HepG2 (cell line): ENCODE results near the gene CARD16.

Source experiments
- EZH2 ChIP-seq: conservative IDR thresholded peaks from 2 replicates; pipeline ENCODE4 v1.6.1; 2012; ENCODE audit warnings: mild to moderate bottlenecking, low read depth, low read length, moderate library complexity
- NFE2L2 ChIP-seq: fragments of 150-350 bp; IDR thresholded peaks from 2 replicates; pipeline ENCODE4 v1.6.1; 2014; ENCODE audit warnings: low read length
- RAD21 ChIP-seq: fragments of 450-650 bp; formaldehyde crosslinking; IDR thresholded peaks from 2 replicates; pipeline ENCODE4 v1.5.0; 2020; ENCODE audit warnings: mild to moderate bottlenecking
- RBAK ChIP-seq: sonication (generic); formaldehyde crosslinking; IDR thresholded peaks from 2 replicates; pipeline ENCODE4 v1.5.1; 2020; ENCODE audit warnings: mild to moderate bottlenecking, missing genetic modification reagents
- RNF2 ChIP-seq: fragments of 450-650 bp; conservative IDR thresholded peaks from 2 replicates; pipeline ENCODE4 v1.6.1; 2016; ENCODE audit warnings: low read depth
- SAFB2 ChIP-seq: sonication (generic); formaldehyde crosslinking; IDR thresholded peaks from 2 replicates; pipeline ENCODE4 v1.5.1; 2020; ENCODE audit warnings: missing genetic modification reagents, low read depth, mild to moderate bottlenecking, borderline replicate concordance
- ZBTB38 ChIP-seq: sonication (generic); formaldehyde crosslinking; IDR thresholded peaks from 2 replicates; pipeline ENCODE4 v1.5.1; 2020; ENCODE audit warnings: mild to moderate bottlenecking, missing genetic modification reagents
- TF ChIP-seq, protein P1 (sequence below): sonication (generic); formaldehyde crosslinking; IDR thresholded peaks from 2 replicates; pipeline ENCODE4 v1.4.0; 2020; ENCODE audit warnings: low read depth, missing genetic modification reagents
- TF ChIP-seq, protein P2 (sequence below): sonication (generic); formaldehyde crosslinking; IDR thresholded peaks from 2 replicates; pipeline ENCODE4 v1.5.0; 2020; ENCODE audit warnings: missing genetic modification reagents, mild to moderate bottlenecking, borderline replicate concordance
- TF ChIP-seq, protein P3 (sequence below): sonication (generic); formaldehyde crosslinking; IDR thresholded peaks from 2 replicates; pipeline ENCODE4 v1.4.0; 2020; ENCODE audit warnings: missing genetic modification reagents
- TF ChIP-seq, protein P4 (sequence below): sonication (generic); formaldehyde crosslinking; IDR thresholded peaks from 2 replicates; pipeline ENCODE4 v1.8.0; 2022; ENCODE audit warnings: mild to moderate bottlenecking, missing genetic modification reagents, moderate library complexity

DNA sequence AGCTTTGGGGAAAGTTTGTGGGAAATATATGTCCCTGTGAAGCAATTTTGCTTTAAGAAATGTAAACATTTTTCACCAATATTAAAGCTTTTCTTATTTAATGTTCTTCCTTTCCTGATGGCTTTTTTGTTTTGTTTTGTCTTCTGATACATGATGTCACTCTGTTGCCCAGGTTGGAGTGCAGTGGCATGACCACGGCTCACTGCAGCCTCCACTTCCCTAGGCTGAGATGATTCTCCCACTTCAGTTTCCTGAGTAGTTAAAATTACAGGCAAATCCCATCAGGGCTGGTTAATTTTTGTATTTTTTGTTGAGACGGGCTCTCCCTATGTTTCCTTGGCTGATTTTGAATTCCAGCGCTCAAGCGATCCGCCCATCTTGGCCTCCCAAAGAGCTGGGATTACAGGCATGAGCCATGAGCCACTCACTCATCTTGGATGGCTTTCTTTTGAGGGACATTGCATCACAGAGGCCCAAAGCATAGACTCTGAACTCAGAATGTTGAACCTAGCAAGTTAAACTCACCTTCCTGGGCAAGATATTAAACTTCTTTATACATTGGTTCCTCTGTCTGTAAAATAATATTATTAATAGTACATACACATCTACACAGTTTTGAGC lies 651 bp upstream of the CARD16 start:
- TF ChIP-seq, protein P1, sequence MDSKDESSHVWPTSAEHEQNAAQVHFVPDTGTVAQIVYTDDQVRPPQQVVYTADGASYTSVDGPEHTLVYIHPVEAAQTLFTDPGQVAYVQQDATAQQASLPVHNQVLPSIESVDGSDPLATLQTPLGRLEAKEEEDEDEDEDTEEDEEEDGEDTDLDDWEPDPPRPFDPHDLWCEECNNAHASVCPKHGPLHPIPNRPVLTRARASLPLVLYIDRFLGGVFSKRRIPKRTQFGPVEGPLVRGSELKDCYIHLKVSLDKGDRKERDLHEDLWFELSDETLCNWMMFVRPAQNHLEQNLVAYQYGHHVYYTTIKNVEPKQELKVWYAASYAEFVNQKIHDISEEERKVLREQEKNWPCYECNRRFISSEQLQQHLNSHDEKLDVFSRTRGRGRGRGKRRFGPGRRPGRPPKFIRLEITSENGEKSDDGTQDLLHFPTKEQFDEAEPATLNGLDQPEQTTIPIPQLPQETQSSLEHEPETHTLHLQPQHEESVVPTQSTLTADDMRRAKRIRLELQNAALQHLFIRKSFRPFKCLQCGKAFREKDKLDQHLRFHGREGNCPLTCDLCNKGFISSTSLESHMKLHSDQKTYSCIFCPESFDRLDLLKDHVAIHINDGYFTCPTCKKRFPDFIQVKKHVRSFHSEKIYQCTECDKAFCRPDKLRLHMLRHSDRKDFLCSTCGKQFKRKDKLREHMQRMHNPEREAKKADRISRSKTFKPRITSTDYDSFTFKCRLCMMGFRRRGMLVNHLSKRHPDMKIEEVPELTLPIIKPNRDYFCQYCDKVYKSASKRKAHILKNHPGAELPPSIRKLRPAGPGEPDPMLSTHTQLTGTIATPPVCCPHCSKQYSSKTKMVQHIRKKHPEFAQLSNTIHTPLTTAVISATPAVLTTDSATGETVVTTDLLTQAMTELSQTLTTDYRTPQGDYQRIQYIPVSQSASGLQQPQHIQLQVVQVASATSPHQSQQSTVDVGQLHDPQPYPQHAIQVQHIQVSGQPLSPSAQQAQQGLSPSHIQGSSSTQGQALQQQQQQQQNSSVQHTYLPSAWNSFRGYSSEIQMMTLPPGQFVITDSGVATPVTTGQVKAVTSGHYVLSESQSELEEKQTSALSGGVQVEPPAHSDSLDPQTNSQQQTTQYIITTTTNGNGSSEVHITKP (CRISPR knock-in tag): no peak
- TF ChIP-seq RAD21 (CRISPR knock-in tag) (no peak), SAFB2 (CRISPR knock-in tag) (no peak), NFE2L2 (no peak), ZBTB38 (CRISPR knock-in tag) (no peak), RNF2 (no peak), EZH2 (no peak), RBAK (no peak)
- TF ChIP-seq, protein P2, sequence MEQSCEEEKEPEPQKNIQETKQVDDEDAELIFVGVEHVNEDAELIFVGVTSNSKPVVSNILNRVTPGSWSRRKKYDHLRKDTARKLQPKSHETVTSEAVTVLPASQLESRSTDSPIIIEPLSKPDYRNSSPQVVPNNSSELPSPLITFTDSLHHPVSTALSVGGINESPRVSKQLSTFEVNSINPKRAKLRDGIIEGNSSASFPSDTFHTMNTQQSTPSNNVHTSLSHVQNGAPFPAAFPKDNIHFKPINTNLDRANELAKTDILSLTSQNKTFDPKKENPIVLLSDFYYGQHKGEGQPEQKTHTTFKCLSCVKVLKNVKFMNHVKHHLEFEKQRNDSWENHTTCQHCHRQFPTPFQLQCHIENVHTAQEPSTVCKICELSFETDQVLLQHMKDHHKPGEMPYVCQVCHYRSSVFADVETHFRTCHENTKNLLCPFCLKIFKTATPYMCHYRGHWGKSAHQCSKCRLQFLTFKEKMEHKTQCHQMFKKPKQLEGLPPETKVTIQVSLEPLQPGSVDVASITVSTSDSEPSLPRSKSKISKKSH: no peak
- TF ChIP-seq, protein P3, sequence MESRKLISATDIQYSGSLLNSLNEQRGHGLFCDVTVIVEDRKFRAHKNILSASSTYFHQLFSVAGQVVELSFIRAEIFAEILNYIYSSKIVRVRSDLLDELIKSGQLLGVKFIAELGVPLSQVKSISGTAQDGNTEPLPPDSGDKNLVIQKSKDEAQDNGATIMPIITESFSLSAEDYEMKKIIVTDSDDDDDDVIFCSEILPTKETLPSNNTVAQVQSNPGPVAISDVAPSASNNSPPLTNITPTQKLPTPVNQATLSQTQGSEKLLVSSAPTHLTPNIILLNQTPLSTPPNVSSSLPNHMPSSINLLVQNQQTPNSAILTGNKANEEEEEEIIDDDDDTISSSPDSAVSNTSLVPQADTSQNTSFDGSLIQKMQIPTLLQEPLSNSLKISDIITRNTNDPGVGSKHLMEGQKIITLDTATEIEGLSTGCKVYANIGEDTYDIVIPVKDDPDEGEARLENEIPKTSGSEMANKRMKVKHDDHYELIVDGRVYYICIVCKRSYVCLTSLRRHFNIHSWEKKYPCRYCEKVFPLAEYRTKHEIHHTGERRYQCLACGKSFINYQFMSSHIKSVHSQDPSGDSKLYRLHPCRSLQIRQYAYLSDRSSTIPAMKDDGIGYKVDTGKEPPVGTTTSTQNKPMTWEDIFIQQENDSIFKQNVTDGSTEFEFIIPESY (CRISPR knock-in tag): no peak
- TF ChIP-seq, protein P4, sequence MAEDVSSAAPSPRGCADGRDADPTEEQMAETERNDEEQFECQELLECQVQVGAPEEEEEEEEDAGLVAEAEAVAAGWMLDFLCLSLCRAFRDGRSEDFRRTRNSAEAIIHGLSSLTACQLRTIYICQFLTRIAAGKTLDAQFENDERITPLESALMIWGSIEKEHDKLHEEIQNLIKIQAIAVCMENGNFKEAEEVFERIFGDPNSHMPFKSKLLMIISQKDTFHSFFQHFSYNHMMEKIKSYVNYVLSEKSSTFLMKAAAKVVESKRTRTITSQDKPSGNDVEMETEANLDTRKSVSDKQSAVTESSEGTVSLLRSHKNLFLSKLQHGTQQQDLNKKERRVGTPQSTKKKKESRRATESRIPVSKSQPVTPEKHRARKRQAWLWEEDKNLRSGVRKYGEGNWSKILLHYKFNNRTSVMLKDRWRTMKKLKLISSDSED (CRISPR knock-in tag): no peak
